GM13976 (cell line): Measurements from ENCODE around the gene GEN1.

Experiments
- DNase-seq: peaks from one replicate; pipeline ENCODE4 v3.0.0; 2012; ENCODE audit warnings: low spot score
- in situ Hi-C: fragments of 300-500 bp; cut with MboI; formaldehyde crosslinking; loops from one replicate; pipeline ENCODE4 v1.12.0; 2022; ENCODE audit warnings: low sequenced_read_pairs, mixed read lengths, inconsistent platforms; ENCODE audit not compliant: unreplicated experiment
- TF ChIP-seq, protein P1 (sequence below): IDR thresholded peaks from 2 replicates; pipeline ENCODE4 v1.5.1; 2012; ENCODE audit warnings: borderline replicate concordance, mild to moderate bottlenecking; ENCODE audit not compliant: insufficient read depth; ENCODE audit errors: extremely low read depth, missing control alignments, control extremely low read depth

The GEN1 gene

DNA sequence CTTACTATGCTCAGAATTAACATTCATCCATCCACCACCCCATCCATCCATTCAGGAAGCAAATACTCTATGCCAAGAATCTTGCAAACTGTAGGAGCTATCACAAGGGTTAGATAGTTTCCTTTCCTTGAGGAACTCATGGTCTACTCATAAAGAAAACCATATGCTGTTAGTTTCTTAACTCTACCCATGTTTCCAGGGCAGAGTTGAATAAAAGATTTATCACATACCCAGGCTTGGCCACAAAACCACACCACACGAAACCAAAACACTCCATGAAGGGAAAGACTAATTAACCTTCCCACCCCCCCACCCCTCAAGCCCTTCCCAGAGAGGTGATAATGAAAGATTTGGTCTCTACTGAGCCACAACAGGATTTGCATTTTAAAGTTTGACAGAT lies 38.6 kb downstream of the GEN1 start:
- in situ Hi-C loops: no loop called here
- DNase-seq: no peak
- TF ChIP-seq, protein P1, sequence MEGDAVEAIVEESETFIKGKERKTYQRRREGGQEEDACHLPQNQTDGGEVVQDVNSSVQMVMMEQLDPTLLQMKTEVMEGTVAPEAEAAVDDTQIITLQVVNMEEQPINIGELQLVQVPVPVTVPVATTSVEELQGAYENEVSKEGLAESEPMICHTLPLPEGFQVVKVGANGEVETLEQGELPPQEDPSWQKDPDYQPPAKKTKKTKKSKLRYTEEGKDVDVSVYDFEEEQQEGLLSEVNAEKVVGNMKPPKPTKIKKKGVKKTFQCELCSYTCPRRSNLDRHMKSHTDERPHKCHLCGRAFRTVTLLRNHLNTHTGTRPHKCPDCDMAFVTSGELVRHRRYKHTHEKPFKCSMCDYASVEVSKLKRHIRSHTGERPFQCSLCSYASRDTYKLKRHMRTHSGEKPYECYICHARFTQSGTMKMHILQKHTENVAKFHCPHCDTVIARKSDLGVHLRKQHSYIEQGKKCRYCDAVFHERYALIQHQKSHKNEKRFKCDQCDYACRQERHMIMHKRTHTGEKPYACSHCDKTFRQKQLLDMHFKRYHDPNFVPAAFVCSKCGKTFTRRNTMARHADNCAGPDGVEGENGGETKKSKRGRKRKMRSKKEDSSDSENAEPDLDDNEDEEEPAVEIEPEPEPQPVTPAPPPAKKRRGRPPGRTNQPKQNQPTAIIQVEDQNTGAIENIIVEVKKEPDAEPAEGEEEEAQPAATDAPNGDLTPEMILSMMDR: no peak

DNA sequence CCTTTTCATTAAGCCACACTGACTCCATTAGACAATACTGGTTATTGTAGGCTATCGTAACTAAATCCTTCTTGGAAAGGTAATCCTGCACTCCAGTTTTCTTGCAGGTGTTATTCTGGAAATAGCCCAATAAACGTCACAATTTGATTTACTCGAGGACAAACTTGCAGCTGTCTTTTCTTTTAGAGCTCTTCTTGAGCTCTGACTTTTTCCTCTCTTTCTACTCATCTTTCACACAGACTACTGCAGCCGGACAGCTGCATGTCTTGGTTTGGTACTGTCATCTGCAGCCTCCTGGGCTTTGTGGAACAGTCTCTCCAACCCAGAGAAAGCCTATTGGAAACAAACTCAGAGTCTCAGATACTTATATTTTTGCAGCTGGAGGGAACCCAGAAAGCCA lies 39.4 kb downstream of the GEN1 start:
- TF ChIP-seq, protein P1: no peak
- in situ Hi-C loops: no loop called here
- no peak for DNase-seq

DNA sequence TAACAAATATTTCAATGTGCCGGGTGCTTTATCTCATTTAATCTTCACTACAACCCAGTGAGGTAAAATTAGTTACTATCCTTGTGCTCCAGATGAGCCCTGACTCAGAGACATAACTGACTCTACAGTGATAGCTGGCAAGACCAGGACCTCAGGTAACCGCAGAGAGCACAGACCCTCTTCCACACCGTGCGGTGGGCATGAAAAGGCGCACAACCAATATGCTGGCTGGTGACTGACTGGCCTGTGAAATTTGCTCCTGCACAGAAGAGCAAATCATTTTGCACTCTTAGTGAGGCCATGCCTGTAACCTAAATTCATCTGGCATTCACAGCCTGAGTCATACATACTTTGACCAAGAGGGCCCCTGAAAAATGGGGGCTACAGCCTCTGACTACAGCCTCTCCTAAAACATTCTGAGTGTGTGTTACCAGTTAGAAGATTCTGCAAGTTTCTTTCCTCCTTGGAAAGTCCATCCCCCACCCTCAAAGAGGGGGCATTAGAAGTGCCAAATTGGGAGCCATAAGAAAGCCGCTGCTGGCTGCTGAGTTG lies 39.9 kb downstream of the GEN1 start:
- in situ Hi-C loops: no loop called here
- TF ChIP-seq, protein P1: no peak
- DNase-seq: no peak

DNA sequence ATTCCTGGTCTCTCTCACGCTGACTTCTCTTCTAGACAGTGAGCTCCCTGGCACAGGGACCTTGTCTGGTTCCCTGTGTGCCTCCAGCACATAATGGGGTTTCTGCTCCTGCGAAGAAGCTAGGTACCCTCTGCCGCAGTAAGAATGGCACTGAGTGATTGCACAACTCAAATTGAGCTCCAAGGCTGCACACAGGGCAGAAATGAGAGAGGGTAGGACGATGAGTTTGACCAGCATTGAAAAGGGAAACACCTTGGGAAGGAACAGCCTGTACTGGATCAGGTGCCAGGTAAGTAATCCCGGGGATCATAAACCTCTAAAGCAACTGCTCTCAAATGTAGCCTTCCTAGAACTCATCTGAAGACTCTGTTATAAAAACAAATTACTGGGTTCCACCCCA lies 41.4 kb downstream of the GEN1 start:
- DNase-seq: no peak
- in situ Hi-C loops: no loop called here
- TF ChIP-seq, protein P1: no peak

DNA sequence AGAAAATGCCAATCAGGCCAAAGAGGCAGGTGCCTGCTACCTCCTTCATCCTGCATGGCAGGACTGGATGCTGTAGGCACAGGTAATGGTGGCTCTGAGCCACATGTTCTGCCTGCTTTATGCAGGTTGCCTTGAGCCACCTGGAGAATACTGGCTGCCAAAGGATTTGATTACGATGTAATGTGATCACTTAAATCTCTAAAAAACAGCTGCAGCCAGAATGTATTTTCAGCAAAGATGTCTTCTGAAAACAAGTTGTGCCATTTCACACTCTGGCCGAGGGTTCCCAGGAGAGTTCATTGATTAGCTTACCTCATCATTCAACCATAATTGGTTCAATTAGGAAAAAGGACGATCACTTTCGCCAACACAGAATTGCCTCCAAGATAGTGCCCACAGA lies 44.4 kb downstream of the GEN1 start:
- DNase-seq: no peak
- in situ Hi-C loops: no loop called here
- TF ChIP-seq, protein P1: no peak

DNA sequence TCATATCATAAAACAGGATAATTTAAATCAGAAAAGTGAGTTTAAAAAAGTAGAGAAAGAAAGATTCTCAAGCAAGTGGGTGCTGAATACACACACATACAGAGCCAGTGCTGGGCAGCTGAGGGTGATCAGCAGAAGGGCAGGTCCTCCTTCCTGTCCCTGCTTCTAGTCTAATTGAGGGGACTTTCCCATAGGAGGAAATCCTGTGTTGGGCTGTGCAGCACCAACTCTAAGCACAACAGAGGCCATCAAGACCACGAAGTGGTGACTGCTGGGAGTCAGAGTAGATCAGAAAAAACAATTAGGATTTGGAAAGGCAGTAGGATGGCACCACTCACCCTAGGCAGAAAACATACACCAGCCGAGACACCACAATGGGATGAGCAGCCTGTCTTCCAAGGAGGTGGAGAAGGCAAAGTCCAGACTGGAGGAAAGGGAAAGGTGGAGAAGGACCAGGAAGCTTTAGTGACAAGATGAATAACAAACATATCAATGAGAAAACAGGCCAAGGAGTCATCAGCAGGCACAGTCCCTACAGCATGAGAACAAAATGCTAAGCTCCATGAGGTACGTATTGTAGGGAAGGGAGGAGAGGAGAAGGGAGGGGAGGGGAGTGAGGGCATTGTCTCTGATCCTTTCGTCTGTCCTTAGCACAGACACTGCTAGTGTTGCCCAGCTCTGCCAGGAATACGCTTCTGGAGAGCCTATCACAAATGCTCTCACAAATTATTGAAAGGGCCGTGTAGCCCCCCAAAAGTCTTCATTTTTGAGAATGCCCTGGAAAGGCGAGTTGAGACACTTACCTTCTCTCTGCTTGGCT lies 45.6 kb downstream of the GEN1 start:
- in situ Hi-C loops: no loop called here
- TF ChIP-seq, protein P1: no peak
- no peak for DNase-seq
